ENCODE results near the gene PLXNB3. TPM values are rescaled to one million over a fixed set of nuclear protein-coding genes. Genes with fewer than 3 reads are reported as not detected.
A peak's percentile ranks its signal among the peaks of the same experiment; 100 is the strongest.

The PLXNB3 gene
- total RNA-seq, 1 donor from 2014 or later, result 0.71 TPM

- Histone ChIP-seq H3K79me2 (ENCODE audit: low read depth) (no peaks in the 10 kb centered on the region), H4K20me1 (ENCODE audit: low read depth) (no peaks in the 10 kb centered on the region), H3K4me2 (no peak overlapping the region), H3K36me3 (no peaks in the 10 kb centered on the region), H3K27me3 (no peaks in the 10 kb centered on the region), H3K9ac (no peak overlapping the region), H3K9me3 (ENCODE audit: low read depth) (no peaks in the 10 kb centered on the region), H2AFZ (replicated peaks) (no peak overlapping the region), H3F3A (ENCODE audit: low read depth) (no peaks in the 10 kb centered on the region), H3K27ac (no peak overlapping the region), H3K4me3 (no peak overlapping the region), H3K4me1 (no peaks in the 10 kb centered on the region)
- DNase-seq (ENCODE audit: low spot score), result no peak
- H3K9me3 Mint-ChIP-seq, result peaks cover 22% of the 10 kb centered on the region
- H3K36me3 Mint-ChIP-seq, result no peaks in the 10 kb centered on the region
- H3K4me1 Mint-ChIP-seq, result peaks cover 12% of the 10 kb centered on the region
- no peak overlapping the region for H3K4me3 Mint-ChIP-seq
- TF ChIP-seq EZH2phosphoT487 (IDR thresholded peaks at IDR 0.05), result no peak
- TF ChIP-seq EZH2 (IDR thresholded peaks at IDR 0.05), result no peak
- no peak for TF ChIP-seq CTCF (IDR thresholded peaks at IDR 0.05)
- no peak overlapping the region for H3K27ac Mint-ChIP-seq
- H3K27me3 Mint-ChIP-seq (ENCODE audit: insufficient read depth, low read depth), result no peaks in the 10 kb centered on the region
These were observed 1.4 kb downstream of the PLXNB3 start for GRCh38 chrX:153765138-153766079.

- no peaks in the 10 kb centered on the region for H3K27me3 Mint-ChIP-seq (ENCODE audit: insufficient read depth, low read depth)
- Histone ChIP-seq H2AFZ (replicated peaks) (no peak overlapping the region), H3K27ac (no peak overlapping the region), H3K4me1 (no peaks in the 10 kb centered on the region), H3K79me2 (ENCODE audit: low read depth) (no peaks in the 10 kb centered on the region), H3F3A (ENCODE audit: low read depth) (no peaks in the 10 kb centered on the region), H4K20me1 (ENCODE audit: low read depth) (no peaks in the 10 kb centered on the region), H3K9me3 (ENCODE audit: low read depth) (no peaks in the 10 kb centered on the region), H3K36me3 (no peaks in the 10 kb centered on the region), H3K4me2 (peak overlapping the region; percentile 19), H3K4me3 (no peak overlapping the region), H3K9ac (no peak overlapping the region), H3K27me3 (no peaks in the 10 kb centered on the region)
- TF ChIP-seq EZH2phosphoT487 (IDR thresholded peaks at IDR 0.05) (no peak), EZH2 (IDR thresholded peaks at IDR 0.05) (no peak), CTCF (IDR thresholded peaks at IDR 0.05) (no peak)
- peak; percentile 37 for DNase-seq (ENCODE audit: low spot score)
- H3K27ac Mint-ChIP-seq, result peak overlapping the region; percentile 93
- H3K4me3 Mint-ChIP-seq, result peak overlapping the region; percentile 67
- no peaks in the 10 kb centered on the region for H3K36me3 Mint-ChIP-seq
- peaks cover 20% of the 10 kb centered on the region for H3K9me3 Mint-ChIP-seq
- H3K4me1 Mint-ChIP-seq, result peaks cover 12% of the 10 kb centered on the region
These were observed 2.2 kb downstream of the PLXNB3 start for GRCh38 chrX:153766098-153766817.

DNA sequence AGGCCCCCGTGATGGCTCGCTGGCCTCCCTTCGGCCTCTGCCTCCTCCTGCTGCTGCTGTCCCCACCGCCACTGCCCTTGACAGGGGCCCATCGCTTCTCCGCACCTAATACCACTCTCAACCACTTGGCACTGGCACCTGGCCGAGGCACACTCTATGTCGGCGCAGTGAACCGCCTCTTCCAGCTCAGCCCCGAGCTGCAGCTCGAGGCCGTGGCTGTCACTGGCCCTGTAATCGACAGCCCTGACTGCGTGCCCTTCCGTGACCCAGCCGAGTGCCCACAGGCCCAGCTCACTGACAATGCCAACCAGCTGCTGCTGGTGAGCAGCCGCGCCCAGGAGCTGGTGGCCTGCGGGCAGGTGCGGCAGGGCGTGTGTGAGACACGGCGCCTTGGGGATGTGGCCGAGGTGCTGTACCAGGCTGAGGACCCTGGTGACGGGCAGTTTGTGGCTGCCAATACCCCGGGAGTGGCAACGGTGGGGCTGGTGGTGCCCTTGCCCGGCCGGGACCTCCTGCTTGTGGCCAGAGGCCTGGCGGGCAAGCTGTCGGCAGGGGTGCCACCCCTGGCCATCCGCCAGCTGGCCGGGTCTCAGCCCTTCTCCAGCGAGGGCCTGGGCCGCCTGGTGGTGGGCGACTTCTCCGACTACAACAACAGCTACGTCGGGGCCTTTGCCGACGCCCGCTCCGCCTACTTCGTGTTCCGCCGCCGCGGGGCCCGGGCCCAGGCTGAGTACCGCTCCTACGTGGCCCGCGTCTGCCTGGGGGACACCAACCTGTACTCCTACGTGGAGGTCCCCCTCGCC is 3.0 kb downstream of the PLXNB3 start:
- no peak overlapping the region for H3K4me3 ChIP-seq
- TF ChIP-seq EZH2phosphoT487 (IDR thresholded peaks at IDR 0.05) (no peak), CTCF (IDR thresholded peaks at IDR 0.05) (no peak), EZH2 (IDR thresholded peaks at IDR 0.05) (no peak)
- H3K27ac ChIP-seq, result no peak overlapping the region

More for the DNA sequence above, 3.0 kb downstream of the PLXNB3 start:
- H3K36me3 ChIP-seq, result no peaks in the 10 kb centered on the region
- no peaks in the 10 kb centered on the region for H3K27me3 ChIP-seq
- Mint-ChIP-seq H3K9me3 (peaks cover 14% of the 10 kb centered on the region), H3K27ac (peak overlapping the region; percentile 93), H3K4me3 (peak overlapping the region; percentile 67), H3K27me3 (ENCODE audit: insufficient read depth, low read depth) (no peaks in the 10 kb centered on the region), H3K4me1 (peaks cover 12% of the 10 kb centered on the region), H3K36me3 (no peaks in the 10 kb centered on the region)
- H3K4me1 ChIP-seq, result no peaks in the 10 kb centered on the region
- no peak overlapping the region for H3K9ac ChIP-seq
- H2AFZ ChIP-seq (replicated peaks), result no peak overlapping the region
- no peak for DNase-seq (ENCODE audit: low spot score)
- no peaks in the 10 kb centered on the region for H3K9me3 ChIP-seq (ENCODE audit: low read depth)
- H3K79me2 ChIP-seq (ENCODE audit: low read depth), result no peaks in the 10 kb centered on the region
- no peak overlapping the region for H3K4me2 ChIP-seq
- H3F3A ChIP-seq (ENCODE audit: low read depth), result no peaks in the 10 kb centered on the region
- no peaks in the 10 kb centered on the region for H4K20me1 ChIP-seq (ENCODE audit: low read depth)
